Esophagus muscularis mucosa (tissue), 4 donors: Measurements from ENCODE around the gene PPIP5K1. TPM values are rescaled to one million over a fixed set of nuclear protein-coding genes. Genes with fewer than 3 reads are reported as not detected.
"Not testable (repeated sequence)": the region's sequence is repeated elsewhere in the genome, so short reads cannot be mapped to it uniquely, and the experiment has no call there.

Experiments
- DNase-seq: peaks from one replicate; pipeline ENCODE4 v3.0.0-alpha.2; 2017; ENCODE audit errors: extremely low spot score
- H3K27ac ChIP-seq, 4 donors: fragments of 200-600 bp; sonication (generic); replicated peaks in 1 of 4; 1 replicate in 3 of 4; 2 replicates in 1 of 4; pipeline ENCODE4 v1.5.1; 2016 to 2019; ENCODE audit warnings: mild to moderate bottlenecking in 1 of 4
- H3K27me3 ChIP-seq, 4 donors: fragments of 200-600 bp; sonication (generic); one replicate each; pipeline versions ENCODE4 v1.5.1 to v1.6.0; 2016 to 2019
- H3K36me3 ChIP-seq, 4 donors: fragments of 200-600 bp; sonication (generic); one replicate each; pipeline ENCODE4 v1.5.1; 2016 to 2019
- H3K4me1 ChIP-seq, 4 donors: fragments of 200-600 bp; sonication (generic); one replicate each; pipeline ENCODE4 v1.5.1; 2016 to 2019
- H3K4me3 ChIP-seq, 4 donors: fragments of 200-600 bp; sonication (generic); 1 replicate in 2 of 4; 2 replicates in 2 of 4; pipeline ENCODE4 v1.5.1; 2016 to 2019; ENCODE audit warnings: mild to moderate bottlenecking in 4 of 4, moderate library complexity in 1 of 4
- H3K9me3 ChIP-seq, 4 donors: fragments of 200-600 bp; sonication (generic); 1 replicate in 3 of 4; 2 replicates in 1 of 4; pipeline ENCODE4 v1.5.1; 2016 to 2019
- CTCF ChIP-seq, 3 experiments: fragments of 200-600 bp in 2 of 3; fragments of 450-650 bp in 1 of 3; sonication (generic) in 2 of 3; IDR thresholded peaks; one replicate each; pipeline ENCODE4 v1.5.1; 2017 to 2019; ENCODE audit warnings: antibody characterized with exemption in 3 of 3, mild to moderate bottlenecking in 2 of 3, moderate library complexity in 1 of 3
- EP300 ChIP-seq: sonication (generic); formaldehyde crosslinking; IDR thresholded peaks from one replicate; pipeline ENCODE4 v1.6.1; 2017; ENCODE audit warnings: antibody characterized with exemption
- POLR2A ChIP-seq: fragments of 450-650 bp; IDR thresholded peaks from one replicate; pipeline ENCODE4 v1.6.1; 2017; ENCODE audit warnings: antibody characterized with exemption, moderate library complexity, mild to moderate bottlenecking, low read depth
- POLR2AphosphoS5 ChIP-seq, 2 donors: sonication (generic); formaldehyde crosslinking; IDR thresholded peaks; one replicate each; pipeline ENCODE4 v1.6.1; 2017; ENCODE audit warnings: antibody characterized with exemption in 2 of 2
- WGBS: methylation state at CpG from one replicate; pipeline ENCODE4 v1.1.5; 2018; 5-methylcytosine and 5-hydroxymethylcytosine counted together
- intact Hi-C: fragments of 100-400 bp; cut with DNase I; formaldehyde crosslinking; loops from one replicate; pipeline ENCODE4 v1.15.1; 2023
- total RNA-seq, 4 donors: library from RNA; depleted of rRNA; stranded (reverse); fragments of >200 nt; gene quantifications; one replicate each; pipeline versions ENCODE4 v1.1.0 to v1.2.1, GENCODE V29; 2016

The PPIP5K1 gene
- total RNA-seq: 10 to 100 TPM in 3 of 4 donors, 1 to 10 TPM in 1; 9.8 to 73.4 (median 23.3) TPM

GRCh38 chr15:43589778-43590466 is at the start of gene PPIP5K1:
Gene PPIP5K1 (minus strand): TSS chr15:43590208. CDS start chr15:43584504, 5,704 bp downstream.
- no CpG with 5 or more reads among the region's 54 CpGs for WGBS
- H3K27me3 ChIP-seq, H3K27ac ChIP-seq, H3K36me3 ChIP-seq, H3K9me3 ChIP-seq, H3K4me3 ChIP-seq, DNase-seq, intact Hi-C loops, H3K4me1 ChIP-seq: not testable (repeated sequence)

DNA sequence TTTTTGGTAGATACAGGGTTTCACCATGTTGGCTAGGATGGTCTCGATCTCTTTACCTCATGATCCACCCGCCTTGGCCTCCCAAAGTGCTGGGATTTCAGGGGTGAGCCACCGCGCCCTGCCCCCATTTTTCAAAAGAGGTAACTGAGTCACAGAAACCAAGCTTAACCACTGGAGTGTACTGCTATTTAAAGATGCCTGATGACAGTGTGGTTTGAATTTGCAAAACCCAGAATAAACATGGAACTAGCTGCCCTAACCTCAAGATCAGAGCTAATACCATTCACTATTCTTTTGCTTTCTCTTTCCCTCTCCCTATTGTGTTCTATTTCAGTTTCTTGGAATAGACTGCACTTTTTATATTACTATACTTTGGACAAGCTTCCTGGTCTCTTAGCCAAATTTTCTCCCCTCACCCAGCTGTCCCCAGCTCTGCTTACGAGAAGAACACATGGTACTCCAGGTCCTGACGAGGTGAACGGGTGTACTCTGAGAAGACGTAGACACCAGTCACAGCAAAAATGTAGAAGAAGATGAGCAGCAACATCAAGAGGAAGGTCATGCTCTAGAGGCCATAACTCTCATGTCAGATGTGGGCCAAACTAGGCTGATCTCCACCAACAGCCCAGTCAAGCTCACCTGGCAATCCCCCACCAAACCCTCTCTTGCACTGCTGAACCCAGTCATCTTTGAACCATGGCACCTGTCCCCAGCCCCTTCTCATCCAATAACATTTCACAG is 48.6 kb upstream of the PPIP5K1 start:
- H3K36me3 ChIP-seq, H3K4me1 ChIP-seq, H3K4me3 ChIP-seq, H3K9me3 ChIP-seq, DNase-seq, H3K27ac ChIP-seq, intact Hi-C loops, H3K27me3 ChIP-seq: not testable (repeated sequence)
- WGBS: 98% methylated on average over 8 of the region's 8 CpGs

DNA sequence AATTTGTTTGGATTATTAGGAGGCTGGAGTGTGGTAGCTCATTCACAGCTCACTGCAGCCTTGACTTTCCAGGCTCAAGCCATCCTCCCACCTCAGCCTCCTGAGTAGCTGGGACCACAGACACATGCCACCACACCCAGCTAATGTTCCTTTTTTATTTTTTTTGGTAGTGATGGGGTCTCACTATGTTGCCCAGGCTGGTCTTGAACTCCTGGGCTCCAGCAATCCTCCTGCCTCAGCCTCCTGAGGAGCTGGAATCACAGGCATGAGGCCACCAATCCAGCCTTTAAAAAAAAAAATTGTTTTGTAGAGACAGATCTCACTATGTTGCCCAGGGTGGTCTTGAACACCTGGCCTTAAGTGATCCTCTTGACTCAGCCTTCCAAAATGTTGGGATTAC is 36.9 kb upstream of the PPIP5K1 start:
- DNase-seq, H3K36me3 ChIP-seq, H3K27ac ChIP-seq, intact Hi-C loops, H3K4me3 ChIP-seq, H3K9me3 ChIP-seq, H3K4me1 ChIP-seq, H3K27me3 ChIP-seq: not testable (repeated sequence)

GRCh38 chr15:43625106-43625505 is 35.1 kb upstream of the PPIP5K1 start:
- H3K27ac ChIP-seq: no peak overlapping the region
- intact Hi-C loops: no loop called here
- TF ChIP-seq POLR2AphosphoS5 (IDR thresholded peaks at IDR 0.05): no peak
- TF ChIP-seq EP300: no peak
- TF ChIP-seq POLR2A: no peak
- no peak for TF ChIP-seq CTCF (IDR thresholded peaks at IDR 0.05)
- 23% methylated on average over 5 of the region's 5 CpGs for WGBS
- H3K4me1 ChIP-seq: no peaks in the 10 kb centered on the region
- no peak for DNase-seq
- no peaks in the 10 kb centered on the region for H3K9me3 ChIP-seq
- H3K36me3 ChIP-seq: no peaks in the 10 kb centered on the region
- H3K4me3 ChIP-seq: no peak overlapping the region
- peaks cover 0 to 14% (median 0%) of the 10 kb centered on the region in 4 donors for H3K27me3 ChIP-seq

DNA sequence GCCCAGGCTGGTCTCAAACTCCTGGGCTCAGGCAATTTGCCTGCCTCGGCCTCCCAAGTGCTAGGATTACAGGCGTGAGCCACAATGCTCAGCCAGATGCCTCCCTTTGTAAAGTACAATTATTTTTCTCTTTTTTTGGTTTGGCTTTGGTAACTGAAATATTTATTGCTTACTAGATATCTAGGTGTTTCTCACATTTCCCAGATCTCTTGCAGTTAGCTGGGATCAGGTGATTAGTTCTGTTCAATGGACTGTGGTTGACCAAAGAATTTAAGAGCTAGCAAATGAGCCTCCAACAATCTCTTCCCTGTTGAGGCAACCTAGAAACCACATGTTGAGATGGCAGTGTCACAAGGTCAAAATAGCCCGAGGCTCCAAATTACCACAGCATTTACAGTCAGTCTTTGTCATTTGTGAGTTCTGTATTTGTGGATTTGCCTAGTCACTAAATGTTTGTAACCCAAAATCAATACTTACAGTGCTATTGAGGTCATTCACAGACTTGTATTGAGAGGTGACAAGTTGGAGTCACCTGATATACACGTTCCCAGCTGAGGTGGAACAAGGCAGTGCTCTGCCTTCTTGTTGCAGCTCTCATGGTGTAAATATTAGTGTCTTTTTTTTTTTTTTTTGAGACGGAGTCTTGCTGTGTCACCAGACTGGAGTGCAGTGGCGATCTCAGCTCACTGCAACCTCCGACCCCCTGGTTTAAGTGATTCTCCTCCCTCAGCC is 32.2 kb upstream of the PPIP5K1 start:
- H3K4me1 ChIP-seq, intact Hi-C loops, H3K27ac ChIP-seq, H3K36me3 ChIP-seq, H3K4me3 ChIP-seq, H3K9me3 ChIP-seq, DNase-seq: not testable (repeated sequence)
- H3K27me3 ChIP-seq: peaks cover 0 to 23% (median 0%) of the 10 kb centered on the region in 4 donors
- 69% methylated on average over 5 of the region's 7 CpGs for whole genome bisulfite sequencing

DNA sequence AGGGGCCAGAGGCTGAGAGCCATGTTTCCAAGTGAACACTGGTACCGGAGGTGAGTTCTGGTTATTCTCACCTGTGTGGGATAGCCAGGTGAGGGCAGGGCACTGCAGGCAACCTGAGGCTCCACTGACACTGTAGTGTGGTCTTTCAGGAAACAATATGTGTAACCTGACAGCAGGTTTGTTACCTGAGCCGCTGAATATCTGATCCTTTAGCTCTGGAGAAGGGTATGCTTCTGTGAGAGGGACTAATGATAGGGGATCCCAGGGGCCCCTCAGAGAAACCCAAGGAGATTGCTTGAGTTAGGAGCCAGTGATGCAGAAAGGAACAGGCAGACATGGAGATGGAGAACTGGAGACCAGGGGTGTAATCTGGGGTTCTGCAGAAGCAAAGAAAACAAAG is 28.7 kb upstream of the PPIP5K1 start, which contains the start of gene STRC:
STRC (minus strand) TSS at position 101 of the 400 bp plus-strand sequence; CDS start at position 23, 78 bp downstream.
- H3K9me3 ChIP-seq, DNase-seq, intact Hi-C loops, H3K36me3 ChIP-seq, H3K4me1 ChIP-seq, H3K27ac ChIP-seq, H3K4me3 ChIP-seq: not testable (repeated sequence)
- H3K27me3 ChIP-seq: peaks cover 0 to 23% (median 0%) of the 10 kb centered on the region in 4 donors
- no CpG with 5 or more reads among the region's 2 CpGs for WGBS

DNA sequence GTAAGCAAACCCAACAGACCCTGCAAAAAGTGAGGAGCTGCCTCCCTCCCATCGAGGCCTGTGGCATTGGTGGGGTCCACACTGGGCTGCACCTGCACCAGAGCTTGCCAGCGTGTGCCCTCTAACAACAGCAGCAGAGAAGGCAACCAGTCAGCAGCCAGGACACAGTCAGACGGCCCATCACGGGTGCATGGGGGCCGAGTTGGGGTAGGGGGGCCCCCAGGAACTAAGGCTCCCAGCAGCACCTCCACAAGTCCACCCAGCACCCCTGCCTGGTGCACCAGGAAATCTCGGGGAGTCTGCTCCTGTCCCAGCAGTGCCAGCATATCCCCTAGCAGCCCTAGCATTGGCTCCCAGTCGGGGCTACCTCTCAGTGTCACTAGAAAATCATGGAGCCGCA is 27.7 kb upstream of the PPIP5K1 start:
- H3K36me3 ChIP-seq, H3K27ac ChIP-seq, H3K9me3 ChIP-seq, intact Hi-C loops, DNase-seq, H3K4me1 ChIP-seq, H3K4me3 ChIP-seq: not testable (repeated sequence)
- H3K27me3 ChIP-seq: peaks cover 0 to 17% (median 0%) of the 10 kb centered on the region in 4 donors
- no CpG with 5 or more reads among the region's 8 CpGs for WGBS

GRCh38 chr15:43602233-43602632 is 12.2 kb upstream of the PPIP5K1 start:
- H3K4me1 ChIP-seq, H3K36me3 ChIP-seq, DNase-seq, H3K27ac ChIP-seq, H3K9me3 ChIP-seq, H3K4me3 ChIP-seq: not testable (repeated sequence)
- intact Hi-C loops: loop anchor here (10.0 kb wide), 1 partner anchor 167 kb away; no protein-coding TSS in a partner anchor
- 89% methylated on average over 6 of the region's 6 CpGs for WGBS
- H3K27me3 ChIP-seq: peaks cover 0 to 16% (median 0%) of the 10 kb centered on the region in 4 donors

DNA sequence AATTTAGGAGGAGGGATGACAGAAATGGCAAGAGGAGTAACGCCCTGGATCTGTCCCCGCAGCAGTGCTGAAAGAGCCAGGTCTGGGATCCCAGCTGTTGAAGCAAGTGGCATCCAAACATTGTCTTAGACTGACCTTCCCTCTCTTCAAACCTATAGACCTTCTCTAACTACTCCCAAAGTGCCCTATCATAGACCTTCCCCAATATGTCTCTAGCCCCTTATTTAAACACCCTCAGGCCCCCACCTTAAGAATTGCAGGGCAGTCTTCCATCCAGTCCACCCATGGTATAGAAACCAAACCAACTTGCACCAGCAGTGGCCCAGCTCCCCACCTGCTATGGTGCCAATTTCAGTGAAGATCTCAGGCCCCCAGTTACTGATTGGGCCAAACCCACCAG is 10.2 kb upstream of the PPIP5K1 start:
- intact Hi-C loops: loop anchor here (10.0 kb wide), 1 partner anchor 165 kb away; no protein-coding TSS in a partner anchor
- not testable (repeated sequence) for DNase-seq, H3K4me3 ChIP-seq, H3K9me3 ChIP-seq, H3K27ac ChIP-seq, H3K36me3 ChIP-seq, H3K4me1 ChIP-seq
- H3K27me3 ChIP-seq: peaks cover 0 to 16% (median 0%) of the 10 kb centered on the region in 4 donors
- no CpG with 5 or more reads among the region's 2 CpGs for WGBS

- H3K27ac ChIP-seq, DNase-seq, H3K4me1 ChIP-seq, H3K36me3 ChIP-seq, H3K9me3 ChIP-seq, H3K4me3 ChIP-seq, intact Hi-C loops: not testable (repeated sequence)
- H3K27me3 ChIP-seq: peaks cover 0 to 16% (median 0%) of the 10 kb centered on the region in 4 donors
- 60% methylated on average over 6 of the region's 6 CpGs for WGBS
These were observed 9.1 kb upstream of the PPIP5K1 start for GRCh38 chr15:43599131-43599530.
